Right cardiac atrium (tissue), 5 donors: ENCODE data around the gene TECTA. TPM values are rescaled to one million over a fixed set of nuclear protein-coding genes. Genes with fewer than 3 reads are reported as not detected.
A peak's percentile ranks its signal among the peaks of the same experiment; 100 is the strongest.

Source experiments
- ATAC-seq, 2 donors: fragments of 200-7000 bp; cut with Tn5 transposase; one replicate each; pipeline versions ENCODE4 v1.8.0 to v1.9.1; 2020; ENCODE audit warnings: moderate library complexity in 2 of 2, mild to moderate bottlenecking in 1 of 2
- DNase-seq, 3 donors: peaks; one replicate each; pipeline ENCODE4 v3.0.0-alpha.2; 2020
- H3K27ac ChIP-seq: one replicate; pipeline ENCODE4 v1.5.1; 2013; ENCODE audit warnings: mild to moderate bottlenecking, low read length, control low read depth, moderate library complexity
- H3K27me3 ChIP-seq: one replicate; pipeline ENCODE4 v1.6.1; 2013; ENCODE audit not compliant: control insufficient read depth, insufficient read depth
- H3K4me1 ChIP-seq: one replicate; pipeline ENCODE4 v1.6.1; 2013; ENCODE audit warnings: low read length; ENCODE audit not compliant: control insufficient read depth, insufficient read depth
- H3K4me3 ChIP-seq: one replicate; pipeline ENCODE4 v1.5.1; 2013; ENCODE audit warnings: low read length, control low read depth
- H3K9me3 ChIP-seq: one replicate; pipeline ENCODE4 v1.6.1; 2013; ENCODE audit warnings: low read length; ENCODE audit not compliant: control insufficient read depth
- WGBS: extraction: QIAGEN DNeasy Blood & Tissue Kit; methylation state at CpG from one replicate; pipeline ENCODE4 v1.1.7; 2013; 5-methylcytosine and 5-hydroxymethylcytosine counted together
- intact Hi-C, 4 donors: fragments of 100-400 bp; cut with DNase I; formaldehyde crosslinking; loops; one replicate each; pipeline versions ENCODE4 v1.11.0 to v1.14.0; 2022 to 2023
- polyA plus RNA-seq: library from polyadenylated mRNA; stranded (reverse); fragments of 200-250 nt; gene quantifications from one replicate; pipeline ENCODE4 v1.2.3, GENCODE V29; 2013
- total RNA-seq, 4 donors: library from RNA; stranded (reverse); fragmentation: NEBNext Ultra II Directional; extraction: Animal tissue kit (Norgen Biotek cat#: 25700); gene quantifications; one replicate each; pipeline ENCODE4 v1.2.1, GENCODE V29; 2021
- donor health status: healthy with polysubstance abuse.
- donor health status: DM: no; HTN: yes; CAD: no.
- donor health status: DM: no; HTN: no; CAD: no.
- donor health status: DM: no; HTN: yes; CAD: no; lungs with severe emphysema.
- donor health status: DM: yes; HTN: yes; CAD: no.

TECTA gene
- total and polyA plus RNA-seq, 5 donors = 2.1 to 7.4 (median 4.0) TPM

GRCh38 chr11:121180183-121180582 is 79.1 kb downstream of the TECTA start:
- Histone ChIP-seq H3K4me3 (no peak overlapping the region), H3K27me3 (no peaks in the 10 kb centered on the region), H3K9me3 (no peaks in the 10 kb centered on the region), H3K27ac (no peak overlapping the region), H3K4me1 (no peaks in the 10 kb centered on the region)
- no peak for DNase-seq
- no peak for ATAC-seq
- WGBS = 90% methylated on average over 1 of the region's 1 CpG
- intact Hi-C loops = no loop called here

- no peaks in the 10 kb centered on the region for H3K9me3 ChIP-seq
- no peak for DNase-seq
- intact Hi-C loops = no loop called here
- no peak overlapping the region for H3K27ac ChIP-seq
- H3K27me3 ChIP-seq = no peaks in the 10 kb centered on the region
- ATAC-seq = no peak
- H3K4me3 ChIP-seq = no peak overlapping the region
- no peaks in the 10 kb centered on the region for H3K4me1 ChIP-seq
These were observed 87.7 kb downstream of the TECTA start for GRCh38 chr11:121188776-121189175.

- Histone ChIP-seq H3K27me3 (no peaks in the 10 kb centered on the region), H3K4me3 (no peak overlapping the region), H3K4me1 (no peaks in the 10 kb centered on the region), H3K9me3 (no peaks in the 10 kb centered on the region), H3K27ac (no peak overlapping the region)
- intact Hi-C loops = loop anchor here in 2 of 4 donors (10.0 kb wide), 1 partner anchor 677 kb away; the partner anchor contains the start of gene GRIK4 (in 2 of the 2)
- ATAC-seq (peak in 1 of 2 donors; percentile 52), DNase-seq (no peak)
- 38% methylated on average over 5 of the region's 5 CpGs for WGBS
These were observed 90.8 kb downstream of the TECTA start for GRCh38 chr11:121191818-121192217.

GRCh38 chr11:121194731-121195596 is 93.9 kb downstream of the TECTA start:
- intact Hi-C loops = loop anchor here in 2 of 4 donors (10.0 kb wide), 1 partner anchor 680 kb away; the partner anchor contains the start of gene GRIK4 (in 2 of the 2)
- WGBS = 15% methylated on average over 13 of the region's 13 CpGs
- no peaks in the 10 kb centered on the region for H3K9me3 ChIP-seq
- H3K27ac ChIP-seq = no peak overlapping the region
- no peaks in the 10 kb centered on the region for H3K27me3 ChIP-seq
- DNase-seq = no peak
- peak; percentile 81 to 83 for ATAC-seq
- no peaks in the 10 kb centered on the region for H3K4me1 ChIP-seq
- H3K4me3 ChIP-seq = no peak overlapping the region

- no peak for ATAC-seq
- Histone ChIP-seq H3K27ac (no peak overlapping the region), H3K27me3 (no peaks in the 10 kb centered on the region), H3K4me1 (no peaks in the 10 kb centered on the region), H3K9me3 (no peaks in the 10 kb centered on the region), H3K4me3 (no peak overlapping the region)
- intact Hi-C loops = loop anchor here in 2 of 4 donors (10.0 kb wide), 1 partner anchor 684 kb away; the partner anchor contains the start of gene GRIK4 (in 2 of the 2)
- DNase-seq = no peak
- WGBS = 90% methylated on average over 5 of the region's 5 CpGs
These were observed 97.4 kb downstream of the TECTA start for GRCh38 chr11:121198491-121198890.

GRCh38 chr11:121199516-121199915 is 98.5 kb downstream of the TECTA start:
- Histone ChIP-seq H3K27me3 (no peaks in the 10 kb centered on the region), H3K4me1 (no peaks in the 10 kb centered on the region), H3K27ac (no peak overlapping the region), H3K4me3 (no peak overlapping the region), H3K9me3 (no peaks in the 10 kb centered on the region)
- intact Hi-C loops = loop anchor here in 2 of 4 donors (10.0 kb wide), 1 partner anchor 685 kb away; the partner anchor contains the start of gene GRIK4 (in 2 of the 2)
- DNase-seq (no peak), ATAC-seq (no peak)
- WGBS = 38% methylated on average over 3 of the region's 3 CpGs

- H3K9me3 ChIP-seq = no peaks in the 10 kb centered on the region
These were observed 105.8 kb downstream of the TECTA start for GRCh38 chr11:121206810-121207209.

GRCh38 chr11:121207485-121208115 is 106.6 kb downstream of the TECTA start:
- ATAC-seq (no peak), DNase-seq (no peak)
- H3K4me1 ChIP-seq = no peaks in the 10 kb centered on the region
- H3K27ac ChIP-seq = no peak overlapping the region
- intact Hi-C loops = no loop called here
- H3K9me3 ChIP-seq = no peaks in the 10 kb centered on the region
- no peaks in the 10 kb centered on the region for H3K27me3 ChIP-seq
- no peak overlapping the region for H3K4me3 ChIP-seq

More at GRCh38 chr11:121206810-121207209, 105.8 kb downstream of the TECTA start:
- no peak for DNase-seq
- ATAC-seq = no peak
- WGBS = 57% methylated on average over 2 of the region's 2 CpGs
- no peaks in the 10 kb centered on the region for H3K27me3 ChIP-seq
- intact Hi-C loops = no loop called here
- H3K4me1 ChIP-seq = no peaks in the 10 kb centered on the region
- H3K27ac ChIP-seq = no peak overlapping the region
- H3K4me3 ChIP-seq = no peak overlapping the region

- Histone ChIP-seq H3K27me3 (no peaks in the 10 kb centered on the region), H3K4me3 (no peak overlapping the region), H3K9me3 (no peaks in the 10 kb centered on the region), H3K4me1 (peaks cover 4% of the 10 kb centered on the region), H3K27ac (no peak overlapping the region)
- ATAC-seq (no peak), DNase-seq (no peak)
- intact Hi-C loops = no loop called here
These were observed 109.5 kb downstream of the TECTA start for GRCh38 chr11:121210445-121211080.

GRCh38 chr11:121211626-121212025 is 110.6 kb downstream of the TECTA start:
- 90% methylated on average over 1 of the region's 1 CpG for WGBS
- Histone ChIP-seq H3K4me3 (no peak overlapping the region), H3K4me1 (peaks cover 4% of the 10 kb centered on the region), H3K9me3 (no peaks in the 10 kb centered on the region), H3K27ac (no peak overlapping the region), H3K27me3 (no peaks in the 10 kb centered on the region)
- DNase-seq = no peak
- intact Hi-C loops = no loop called here
- no peak for ATAC-seq
